Thyroid gland (tissue), 4 donors: Measurements from ENCODE around the gene PLA2G4D.

ENCODE experiments used
- POLR2A ChIP-seq, 2 donors: fragments of 450-650 bp; IDR thresholded peaks; one replicate each; pipeline ENCODE4 v1.6.1; 2017; ENCODE audit warnings: antibody characterized with exemption in 2 of 2, mild to moderate bottlenecking in 2 of 2, moderate library complexity in 1 of 2
- TF ChIP-seq, protein P1 (sequence below), 6 experiments: fragments of 200-600 bp in 3 of 6; fragments of 450-650 bp in 3 of 6; sonication (generic) in 3 of 6; IDR thresholded peaks; one replicate each; pipeline ENCODE4 v1.5.1; 2016 to 2019; ENCODE audit warnings: antibody characterized with exemption in 6 of 6, mild to moderate bottlenecking in 2 of 6, inconsistent platforms in 1 of 6, moderate library complexity in 1 of 6

DNA sequence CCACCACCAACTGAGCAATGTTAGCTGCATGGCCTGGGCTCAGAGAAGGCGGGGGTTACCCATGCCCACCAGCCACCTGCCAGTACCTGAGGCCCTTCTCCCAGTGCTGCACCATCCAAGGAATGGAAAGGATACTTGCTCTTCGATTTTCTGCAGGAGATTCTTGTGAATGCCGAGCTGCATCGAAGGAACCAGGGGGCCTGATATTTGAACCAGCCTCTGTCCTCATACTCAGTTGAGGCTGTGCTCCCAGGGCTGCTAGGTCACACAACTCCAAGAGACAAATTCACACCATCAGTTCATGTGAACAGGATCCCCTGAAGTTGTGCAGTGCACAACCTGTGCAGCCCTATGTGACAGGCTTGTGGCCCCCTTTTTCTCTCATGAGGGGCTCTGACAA is 44.0 kb upstream of the PLA2G4D start:
- no peak for TF ChIP-seq POLR2A (IDR thresholded peaks at IDR 0.05)
- TF ChIP-seq, protein P1, sequence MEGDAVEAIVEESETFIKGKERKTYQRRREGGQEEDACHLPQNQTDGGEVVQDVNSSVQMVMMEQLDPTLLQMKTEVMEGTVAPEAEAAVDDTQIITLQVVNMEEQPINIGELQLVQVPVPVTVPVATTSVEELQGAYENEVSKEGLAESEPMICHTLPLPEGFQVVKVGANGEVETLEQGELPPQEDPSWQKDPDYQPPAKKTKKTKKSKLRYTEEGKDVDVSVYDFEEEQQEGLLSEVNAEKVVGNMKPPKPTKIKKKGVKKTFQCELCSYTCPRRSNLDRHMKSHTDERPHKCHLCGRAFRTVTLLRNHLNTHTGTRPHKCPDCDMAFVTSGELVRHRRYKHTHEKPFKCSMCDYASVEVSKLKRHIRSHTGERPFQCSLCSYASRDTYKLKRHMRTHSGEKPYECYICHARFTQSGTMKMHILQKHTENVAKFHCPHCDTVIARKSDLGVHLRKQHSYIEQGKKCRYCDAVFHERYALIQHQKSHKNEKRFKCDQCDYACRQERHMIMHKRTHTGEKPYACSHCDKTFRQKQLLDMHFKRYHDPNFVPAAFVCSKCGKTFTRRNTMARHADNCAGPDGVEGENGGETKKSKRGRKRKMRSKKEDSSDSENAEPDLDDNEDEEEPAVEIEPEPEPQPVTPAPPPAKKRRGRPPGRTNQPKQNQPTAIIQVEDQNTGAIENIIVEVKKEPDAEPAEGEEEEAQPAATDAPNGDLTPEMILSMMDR (IDR thresholded peaks at IDR 0.05): no peak
